IPS-11a (cell line): ENCODE data around the gene RUSC1.
"Not testable (repeated sequence)": the region's sequence is repeated elsewhere in the genome, so short reads cannot be mapped to it uniquely, and the experiment has no call there.

Source experiments
- H3K4me3 ChIP-seq: one replicate; pipeline ENCODE4 v1.5.1; 2013; ENCODE audit warnings: low read depth, low read length, control low read depth

The RUSC1 gene

GRCh38 chr1:155320661-155321617 is at the start of gene RUSC1:
Gene RUSC1, plus strand, starts transcription at chr1:155320894. Its CDS starts 880 bp downstream, at chr1:155321774.
- H3K4me3 ChIP-seq = peak within 1 kb of the TSS; percentile 45

GRCh38 chr1:155272466-155273342 is 48.0 kb upstream of the RUSC1 start:
- H3K4me3 ChIP-seq = peak overlapping the region; percentile 89

GRCh38 chr1:155273343-155274245 is 47.1 kb upstream of the RUSC1 start, which contains the start of gene CLK2:
Gene CLK2, minus strand, starts transcription at chr1:155273504. Its CDS starts 2,527 bp downstream, at chr1:155270977.
- peak within 1 kb of the TSS; percentile 89 for H3K4me3 ChIP-seq

GRCh38 chr1:155277070-155277901 is 43.4 kb upstream of the RUSC1 start, which contains the start of gene HCN3:
Gene HCN3, plus strand, starts transcription at chr1:155277463. Its CDS starts 128 bp downstream, at chr1:155277591.
- peak within 1 kb of the TSS; percentile 57 for H3K4me3 ChIP-seq

DNA sequence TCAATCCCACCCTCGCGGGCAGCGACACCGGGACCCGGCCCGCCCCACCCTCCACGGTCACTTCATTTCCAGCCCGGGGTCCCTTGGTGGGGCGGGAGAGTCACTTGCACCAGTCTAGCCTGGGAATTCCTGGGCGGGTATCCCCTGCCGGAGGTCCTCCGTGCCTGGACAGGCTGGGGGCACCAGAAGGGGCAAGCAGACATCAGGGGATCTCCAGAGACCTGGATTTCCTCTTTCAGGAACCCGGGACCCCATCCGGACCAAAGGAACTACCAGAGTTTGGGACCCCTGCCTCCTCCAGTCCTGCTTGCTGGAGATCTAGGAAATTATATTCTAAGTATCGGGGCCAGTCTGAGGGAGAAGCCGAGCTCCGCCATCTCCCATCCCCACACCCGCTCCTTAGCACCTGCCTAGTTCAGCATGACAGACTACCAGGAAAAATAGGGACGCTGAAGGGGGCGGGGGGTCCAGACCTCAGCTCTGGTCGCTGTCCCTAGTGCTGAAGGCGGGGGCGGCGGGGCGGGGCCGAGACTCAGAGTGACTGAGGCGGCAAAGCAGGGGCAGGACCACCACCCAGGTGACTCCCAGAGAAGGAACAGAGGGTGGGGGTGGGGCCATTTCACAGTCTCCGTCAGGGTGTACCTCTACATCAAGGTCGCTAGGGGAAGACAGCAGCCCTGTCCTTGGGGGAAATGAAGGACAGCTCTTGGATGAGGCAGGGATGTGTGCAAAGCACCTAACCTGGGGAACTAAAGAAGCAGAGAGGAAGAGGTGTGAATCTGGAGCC is 42.6 kb upstream of the RUSC1 start:
- peak overlapping the region; percentile 57 for H3K4me3 ChIP-seq

DNA sequence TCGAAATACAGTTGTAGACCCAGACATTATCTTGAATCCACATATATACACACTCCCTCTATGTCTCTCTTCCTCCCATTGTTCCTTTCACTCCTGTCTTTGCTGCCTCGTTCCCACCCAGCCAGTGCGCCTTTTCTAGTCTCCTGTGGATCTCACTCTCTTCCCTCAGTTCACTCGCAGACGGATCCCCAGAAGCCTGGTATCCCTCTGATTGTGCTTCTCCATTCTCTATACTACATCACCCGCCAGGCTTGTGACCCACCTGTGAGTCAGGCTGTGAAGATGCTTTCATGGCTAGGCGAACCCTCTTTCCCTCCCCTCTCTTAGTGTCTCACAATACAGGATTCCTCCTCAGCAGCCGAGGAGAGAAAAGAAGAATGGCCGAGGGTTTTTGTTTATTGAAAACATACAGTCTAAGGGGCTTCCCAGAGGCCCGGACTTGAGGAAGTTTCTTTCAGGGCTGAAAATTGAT is 42.0 kb upstream of the RUSC1 start:
- H3K4me3 ChIP-seq = no peak overlapping the region

- no peak overlapping the region for H3K4me3 ChIP-seq
Measured at GRCh38 chr1:155279268-155279667, 41.4 kb upstream of the RUSC1 start.

DNA sequence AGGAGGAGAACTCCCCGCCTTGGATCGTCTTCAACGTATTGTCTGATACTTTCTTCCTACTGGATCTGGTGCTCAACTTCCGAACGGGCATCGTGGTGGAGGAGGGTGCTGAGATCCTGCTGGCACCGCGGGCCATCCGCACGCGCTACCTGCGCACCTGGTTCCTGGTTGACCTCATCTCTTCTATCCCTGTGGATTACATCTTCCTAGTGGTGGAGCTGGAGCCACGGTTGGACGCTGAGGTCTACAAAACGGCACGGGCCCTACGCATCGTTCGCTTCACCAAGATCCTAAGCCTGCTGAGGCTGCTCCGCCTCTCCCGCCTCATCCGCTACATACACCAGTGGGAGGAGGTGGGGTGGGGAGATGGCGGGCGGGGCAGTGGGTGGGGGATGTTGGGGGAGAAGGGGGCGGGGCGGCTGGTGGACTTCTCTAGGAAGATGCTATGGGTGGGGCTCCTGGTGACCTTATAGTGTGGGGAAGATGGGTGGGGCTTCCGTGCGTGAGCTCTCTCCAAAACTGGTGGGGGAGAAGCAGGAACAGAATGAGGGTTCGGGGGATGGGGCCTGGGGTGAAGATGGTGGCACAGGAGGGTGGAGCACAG is 38.1 kb upstream of the RUSC1 start:
- no peak overlapping the region for H3K4me3 ChIP-seq

- H3K4me3 ChIP-seq = no peak overlapping the region
Measured at GRCh38 chr1:155284476-155284875, 36.2 kb upstream of the RUSC1 start.

GRCh38 chr1:155285063-155285462 is 35.6 kb upstream of the RUSC1 start:
- H3K4me3 ChIP-seq = no peak overlapping the region

GRCh38 chr1:155285631-155286044 is 35.1 kb upstream of the RUSC1 start:
- no peak overlapping the region for H3K4me3 ChIP-seq

DNA sequence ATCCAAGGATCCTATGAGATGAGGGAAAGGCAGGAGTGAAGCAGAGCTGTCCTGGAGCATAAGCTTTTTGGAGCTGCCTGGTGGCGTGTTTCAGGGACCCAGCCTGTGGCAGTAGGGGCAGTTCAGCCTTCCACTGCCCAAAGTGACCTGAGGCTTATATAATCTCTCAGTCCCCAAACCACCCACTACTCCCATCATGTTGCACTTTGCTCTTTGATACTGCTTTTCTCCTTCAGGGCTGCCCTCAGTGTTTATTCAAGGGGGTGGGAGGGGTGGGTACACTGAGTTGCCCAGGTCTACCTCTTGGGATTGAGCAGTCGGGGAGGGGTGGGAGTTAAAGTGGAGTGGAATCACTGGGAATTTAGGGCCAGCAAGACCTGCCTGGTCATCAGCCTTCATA is 34.1 kb upstream of the RUSC1 start:
- no peak overlapping the region for H3K4me3 ChIP-seq

- H3K4me3 ChIP-seq = no peak overlapping the region
Measured at GRCh38 chr1:155287987-155288543, 32.6 kb upstream of the RUSC1 start.

GRCh38 chr1:155291006-155291405 is 29.7 kb upstream of the RUSC1 start:
- not testable (repeated sequence) for H3K4me3 ChIP-seq

GRCh38 chr1:155293086-155293749 is 27.5 kb upstream of the RUSC1 start:
- H3K4me3 ChIP-seq = no peak overlapping the region

DNA sequence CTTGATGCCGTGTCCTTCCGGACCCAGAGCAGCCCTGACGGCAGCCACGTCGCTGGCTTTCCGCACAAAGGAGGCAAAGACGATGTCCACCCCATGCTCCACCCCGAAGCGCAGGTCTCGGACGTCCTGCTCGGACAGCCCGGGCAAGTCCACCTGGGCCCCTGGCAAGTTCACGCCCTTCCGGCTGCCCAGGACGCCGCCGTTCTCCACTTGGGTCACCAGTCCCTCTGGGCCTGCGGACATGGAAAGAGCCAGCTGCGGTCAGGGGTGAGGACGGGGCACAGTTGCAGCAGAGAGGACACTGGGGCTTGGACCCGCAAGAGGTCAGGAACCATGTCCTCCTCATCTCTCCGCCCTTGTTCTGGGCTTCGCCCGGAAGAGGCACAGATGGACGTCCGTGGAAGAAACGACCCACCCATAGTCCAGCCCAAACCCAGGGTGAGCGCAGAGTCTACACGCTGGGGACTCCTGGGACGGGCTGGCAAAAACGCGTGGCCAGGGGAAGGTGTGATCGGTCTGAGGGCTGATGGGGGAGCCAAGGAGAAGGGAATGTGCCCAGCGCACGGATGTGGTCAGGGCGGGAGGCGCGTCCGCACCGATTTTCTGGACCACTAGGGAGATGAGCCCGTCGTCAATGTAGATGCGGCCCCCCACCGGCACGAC is 26.0 kb upstream of the RUSC1 start:
- H3K4me3 ChIP-seq = peak overlapping the region; percentile 68
